Hepatocyte (in vitro differentiated cells): ENCODE measurements around the gene GRID2.

ENCODE experiments used
- EZH2 ChIP-seq: fragments of 200-600 bp; sonication (generic); IDR thresholded peaks from 2 replicates; pipeline ENCODE4 v1.6.1; 2016; ENCODE audit warnings: antibody characterized with exemption, mild to moderate bottlenecking, borderline replicate concordance
- EZH2phosphoT487 ChIP-seq: fragments of 200-600 bp; sonication (generic); IDR thresholded peaks from one replicate; pipeline ENCODE4 v1.6.1; 2018; ENCODE audit warnings: antibody characterized with exemption, mild to moderate bottlenecking, low read depth, moderate library complexity; ENCODE audit not compliant: unreplicated experiment, severe bottlenecking
- TF ChIP-seq, protein P1 (sequence below): fragments of 200-600 bp; sonication (generic); IDR thresholded peaks from 2 replicates; pipeline ENCODE4 v1.5.1; 2016; ENCODE audit warnings: antibody characterized with exemption, mild to moderate bottlenecking; ENCODE audit not compliant: poor library complexity

DNA sequence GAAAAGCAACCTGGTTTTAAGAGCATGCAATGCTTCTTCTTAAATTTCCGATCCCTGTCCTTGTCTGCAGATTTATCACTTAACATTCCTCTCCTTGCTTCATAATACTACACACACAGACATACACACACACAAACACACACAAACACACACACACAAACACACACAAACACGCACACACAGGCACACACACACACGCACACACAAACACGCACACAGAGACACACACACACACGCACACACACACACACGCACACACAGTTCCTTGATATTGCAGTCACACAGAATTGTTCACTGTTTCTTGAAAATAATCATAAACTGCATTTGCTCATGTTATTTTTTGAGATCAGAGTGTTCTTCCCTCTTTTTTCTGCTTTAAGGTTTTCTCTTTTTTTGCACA, 1066.5 kb downstream of the GRID2 start:
- TF ChIP-seq, protein P1, sequence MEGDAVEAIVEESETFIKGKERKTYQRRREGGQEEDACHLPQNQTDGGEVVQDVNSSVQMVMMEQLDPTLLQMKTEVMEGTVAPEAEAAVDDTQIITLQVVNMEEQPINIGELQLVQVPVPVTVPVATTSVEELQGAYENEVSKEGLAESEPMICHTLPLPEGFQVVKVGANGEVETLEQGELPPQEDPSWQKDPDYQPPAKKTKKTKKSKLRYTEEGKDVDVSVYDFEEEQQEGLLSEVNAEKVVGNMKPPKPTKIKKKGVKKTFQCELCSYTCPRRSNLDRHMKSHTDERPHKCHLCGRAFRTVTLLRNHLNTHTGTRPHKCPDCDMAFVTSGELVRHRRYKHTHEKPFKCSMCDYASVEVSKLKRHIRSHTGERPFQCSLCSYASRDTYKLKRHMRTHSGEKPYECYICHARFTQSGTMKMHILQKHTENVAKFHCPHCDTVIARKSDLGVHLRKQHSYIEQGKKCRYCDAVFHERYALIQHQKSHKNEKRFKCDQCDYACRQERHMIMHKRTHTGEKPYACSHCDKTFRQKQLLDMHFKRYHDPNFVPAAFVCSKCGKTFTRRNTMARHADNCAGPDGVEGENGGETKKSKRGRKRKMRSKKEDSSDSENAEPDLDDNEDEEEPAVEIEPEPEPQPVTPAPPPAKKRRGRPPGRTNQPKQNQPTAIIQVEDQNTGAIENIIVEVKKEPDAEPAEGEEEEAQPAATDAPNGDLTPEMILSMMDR, result no peak
- no peak for TF ChIP-seq EZH2
- no peak for TF ChIP-seq EZH2phosphoT487
